GOT3 (cell line): ENCODE data around the gene TOR2A.

Source experiments
- DNase-seq: peaks from one replicate; lab custom pipeline; 2025; ENCODE audit warnings: mixed read lengths; lab: John Stamatoyannopoulos, UW

The TOR2A gene

DNA sequence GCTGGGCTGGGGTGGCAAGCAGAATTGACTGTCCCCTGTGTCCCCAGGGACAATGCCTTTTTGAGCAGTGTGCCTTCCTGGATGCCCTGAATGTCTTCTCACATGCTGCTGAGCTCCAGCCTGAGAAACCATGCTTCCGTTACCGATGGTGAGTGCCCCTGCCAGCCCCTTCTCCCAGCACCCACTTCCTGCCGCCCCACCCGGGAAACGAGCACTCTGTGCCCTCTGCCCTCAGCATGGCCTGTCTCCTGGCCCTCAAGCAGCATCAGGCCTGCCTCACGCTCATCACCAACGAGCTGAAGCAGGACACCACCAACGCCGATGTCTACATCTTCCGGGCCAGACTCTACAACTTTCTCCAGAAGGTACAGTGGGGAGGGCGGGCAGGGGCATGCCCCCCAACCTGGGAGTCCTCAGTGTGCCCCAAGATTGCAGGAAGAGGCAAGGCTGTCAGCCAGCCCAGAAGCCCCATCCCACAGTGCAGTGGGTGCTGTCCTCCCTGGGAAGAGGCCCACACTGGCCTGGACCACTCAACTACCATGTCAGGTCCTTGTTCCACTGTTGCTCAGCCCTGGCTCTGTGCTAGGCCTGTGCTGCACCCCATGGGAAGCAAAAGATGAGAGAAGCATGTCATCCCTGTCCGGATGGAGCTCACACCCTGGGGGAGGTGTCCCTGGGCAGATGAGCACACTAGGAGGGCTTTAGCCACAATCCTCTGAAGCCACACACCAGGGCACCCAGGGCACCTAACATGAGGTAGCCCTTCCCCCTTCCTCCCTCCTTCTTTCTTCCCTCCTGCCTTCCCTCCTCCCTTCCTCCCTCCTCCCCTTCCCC is 14.8 kb downstream of the TOR2A start:
- no peak for DNase-seq

DNA sequence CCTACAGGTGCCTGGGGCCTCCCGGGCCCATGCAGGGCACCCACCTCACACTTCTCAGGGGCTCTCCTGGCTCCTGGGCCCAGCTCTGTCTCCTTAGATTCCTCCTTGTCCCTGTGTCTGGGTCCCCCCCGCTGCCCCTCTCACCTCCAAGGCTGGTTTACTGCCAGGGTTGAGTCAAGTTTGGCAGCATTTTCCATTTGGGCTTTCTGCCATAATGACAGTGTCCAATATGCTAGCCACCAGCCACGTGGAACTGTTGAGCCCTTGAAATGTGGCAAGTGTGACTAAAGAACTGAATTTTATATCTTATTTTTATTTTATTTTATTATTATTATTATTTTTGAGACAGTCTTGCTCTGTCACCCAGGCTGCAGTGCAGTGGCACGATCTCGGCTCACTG is 17.3 kb downstream of the TOR2A start:
- DNase-seq, result no peak

GRCh38 chr9:127716412-127716811 is 18.7 kb downstream of the TOR2A start:
- DNase-seq, result no peak

DNA sequence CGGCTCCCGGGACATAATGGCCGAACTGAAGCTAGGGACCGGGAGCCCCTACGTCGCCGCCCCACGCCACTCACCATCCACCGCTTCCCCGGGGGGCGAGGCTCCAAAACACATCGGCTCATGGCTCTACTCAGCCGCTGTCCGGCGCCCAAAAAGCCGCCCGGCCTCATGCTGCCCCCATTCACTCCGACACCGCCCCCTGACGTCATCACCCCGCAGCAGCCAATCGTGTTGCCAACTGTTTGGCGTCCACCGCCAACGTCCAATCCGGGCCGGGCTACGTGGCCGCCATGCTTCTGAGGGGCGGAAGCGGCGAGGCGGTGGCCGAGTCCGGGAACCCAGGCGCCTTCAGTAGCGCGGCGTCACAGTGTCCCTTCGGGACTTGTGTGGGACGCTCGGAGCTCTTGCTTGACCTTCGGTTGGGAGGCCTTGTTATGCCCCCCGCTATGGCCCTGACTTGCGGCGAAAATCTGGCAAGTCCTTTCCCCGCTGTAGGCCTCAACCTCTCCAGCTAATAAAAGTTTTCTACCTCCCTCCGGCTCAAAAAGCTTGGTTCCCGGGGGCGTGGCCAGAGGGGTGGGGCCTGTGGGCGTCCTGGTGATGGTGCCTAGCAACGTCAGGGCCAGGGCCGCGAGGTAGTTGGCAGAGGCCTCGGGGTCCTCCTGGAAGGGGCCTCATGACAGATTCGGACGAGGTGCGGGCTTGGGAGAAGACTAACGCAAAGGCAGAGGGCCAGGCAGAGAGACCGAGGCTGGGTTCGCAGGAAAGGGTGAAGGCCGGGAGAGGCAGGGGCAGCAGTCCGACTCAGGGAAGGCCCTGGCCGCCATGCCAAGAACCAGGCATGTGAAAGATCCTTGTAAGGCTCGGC is 19.4 kb downstream of the TOR2A start, which contains the start of the genes PTRH1 and TTC16:
PTRH1 (minus strand) TSS at position 194 of the 868 bp plus-strand sequence; CDS start at position 170, 24 bp downstream.
TTC16 (plus strand) TSS at position 610 of the 868 bp plus-strand sequence; CDS start at position 677, 67 bp downstream.
- peak; percentile 65 for DNase-seq

DNA sequence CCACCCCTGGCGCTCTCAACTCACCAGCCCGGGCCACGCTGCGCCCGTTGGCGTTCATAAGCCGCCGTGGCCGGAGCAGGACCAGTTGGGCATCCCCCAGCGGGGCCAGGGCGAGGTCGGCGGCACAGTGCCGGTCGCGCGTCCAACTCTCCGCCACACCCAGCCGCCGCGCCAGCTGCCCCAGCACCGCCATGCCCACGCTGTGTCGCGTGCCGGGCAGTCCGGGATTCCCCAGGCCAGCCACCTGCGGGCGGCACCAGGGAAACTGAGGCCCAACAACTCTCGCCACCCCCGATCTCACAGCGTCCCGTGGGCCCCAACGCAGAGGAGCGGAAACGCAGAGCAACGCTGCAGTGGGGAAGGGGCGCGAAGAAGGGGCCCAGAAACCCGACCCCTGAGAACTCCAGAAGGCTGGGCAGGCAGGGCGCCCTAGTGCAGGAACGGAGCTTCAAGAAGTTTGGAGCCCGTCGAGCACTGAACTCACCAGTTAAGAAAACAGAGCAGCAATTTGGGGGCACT is 20.1 kb downstream of the TOR2A start:
- DNase-seq, result no peak

DNA sequence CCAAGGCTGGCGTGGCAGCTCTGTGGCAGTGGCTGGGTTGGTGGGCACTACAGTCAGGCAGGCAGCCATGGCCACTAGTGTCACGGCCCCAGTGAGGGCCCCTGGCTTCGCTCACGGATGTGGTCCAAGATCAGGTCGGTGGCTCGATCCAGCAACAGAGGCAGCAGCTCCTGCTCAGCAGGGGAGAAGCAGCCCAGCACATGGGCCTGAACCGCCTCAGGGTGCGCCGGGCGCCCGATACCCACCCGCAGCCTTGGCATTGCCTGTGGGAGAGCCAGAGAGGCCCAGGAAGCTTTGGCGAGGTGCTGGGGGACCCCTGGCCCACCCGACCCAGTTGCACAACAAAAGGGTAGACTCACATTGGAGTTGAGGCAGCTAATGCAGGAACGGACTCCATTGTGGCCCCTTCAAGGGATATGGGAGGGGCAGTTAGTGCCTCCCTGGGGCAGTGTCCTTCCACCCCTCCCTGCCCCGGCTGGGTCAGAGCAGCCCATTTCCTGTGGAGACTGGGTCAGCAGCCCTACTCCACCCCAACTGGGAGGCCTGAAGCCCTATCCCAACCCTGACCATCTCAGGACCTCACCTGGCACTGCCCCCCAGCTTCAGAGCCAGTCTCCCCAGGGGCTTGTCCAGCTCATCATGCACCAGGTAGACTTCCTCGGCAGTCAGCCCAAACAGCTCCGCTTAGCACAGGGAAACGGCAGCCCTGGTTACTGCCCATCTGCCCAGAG is 20.9 kb downstream of the TOR2A start:
- no peak for DNase-seq

DNA sequence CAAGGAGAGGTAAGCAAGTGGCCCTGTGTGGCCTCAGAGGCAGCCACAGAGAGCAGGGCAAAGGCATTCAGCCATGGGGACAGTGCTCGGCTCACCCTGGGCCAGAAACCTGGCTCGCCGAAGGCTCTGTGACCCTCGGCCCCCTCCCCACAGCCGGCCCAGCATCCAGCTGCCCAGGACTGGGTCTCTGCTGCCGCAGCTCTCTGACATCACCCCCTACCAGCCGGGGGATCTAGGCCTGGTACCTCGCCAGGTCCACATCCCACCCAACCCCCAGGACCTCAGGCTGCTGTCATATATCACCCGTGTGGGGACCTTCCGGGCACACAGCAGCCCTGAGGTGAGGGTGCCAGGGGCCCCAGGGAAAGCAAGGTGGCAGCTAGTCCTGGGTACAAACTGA is 22.2 kb downstream of the TOR2A start:
- DNase-seq, result no peak

DNA sequence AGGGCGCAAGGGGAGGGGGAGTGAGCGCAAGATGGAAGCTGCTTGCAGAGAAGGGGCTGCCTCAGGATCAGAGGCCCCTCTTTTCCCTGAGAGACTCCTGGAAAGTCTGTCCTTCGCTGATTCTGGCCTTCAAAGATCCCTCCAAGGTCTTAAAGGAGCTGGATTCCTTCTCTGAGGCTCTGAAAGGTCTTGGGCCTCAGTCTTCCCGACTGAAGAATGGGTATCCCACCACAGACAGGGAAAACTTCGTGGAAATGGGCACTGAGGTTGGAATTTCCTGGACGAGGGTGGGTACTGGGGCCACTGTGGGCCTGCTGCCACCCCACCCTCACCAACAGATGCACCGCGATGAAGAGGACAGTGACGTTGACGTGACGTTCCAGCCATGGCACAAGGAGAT is 22.7 kb downstream of the TOR2A start:
- DNase-seq, result no peak

DNA sequence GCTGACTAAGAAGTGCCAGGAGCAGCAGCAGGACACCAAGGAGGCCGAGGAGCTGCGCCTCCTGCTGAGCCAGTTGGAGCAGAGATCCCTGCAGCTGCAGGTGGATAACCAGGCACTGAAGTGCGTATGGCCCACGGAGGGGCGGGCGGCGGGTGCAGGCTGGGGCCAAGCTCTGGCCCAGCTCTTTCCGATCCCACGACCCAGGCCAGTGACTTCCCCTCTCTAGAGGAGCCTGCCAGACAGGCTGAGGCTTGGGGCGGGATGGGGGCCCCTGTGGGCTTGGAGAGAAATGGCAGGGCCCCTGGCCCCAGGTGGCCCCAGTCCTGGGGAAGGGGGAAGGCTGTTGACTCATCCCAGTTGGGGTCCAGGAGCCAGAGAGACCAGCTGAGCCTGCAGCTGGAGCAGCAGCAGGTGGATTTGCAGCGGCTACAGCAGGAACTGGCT is 23.2 kb downstream of the TOR2A start:
- no peak for DNase-seq

DNA sequence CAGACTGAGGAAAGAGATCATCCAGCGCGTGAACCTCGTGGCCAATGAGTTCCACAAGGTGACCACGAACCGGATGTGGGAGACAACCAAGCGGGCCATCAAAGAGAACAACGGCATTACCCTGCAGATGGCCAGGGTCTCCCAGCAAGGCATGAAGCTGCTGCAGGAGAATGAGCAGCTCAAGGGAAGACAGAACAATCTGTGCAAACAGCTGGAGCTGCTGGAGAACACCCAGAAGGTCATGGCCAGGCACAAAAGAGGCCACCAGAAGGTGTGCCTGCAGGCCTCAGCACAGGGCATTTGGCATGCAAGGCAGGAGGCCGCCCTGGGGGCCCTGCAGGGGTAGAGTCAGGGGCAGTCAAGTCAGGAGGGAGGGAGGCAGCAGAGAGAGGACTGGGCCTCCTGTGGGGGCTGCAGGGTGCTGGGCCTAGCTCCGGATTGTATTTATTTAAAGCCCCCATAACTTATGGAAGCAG is 23.8 kb downstream of the TOR2A start:
- no peak for DNase-seq

GRCh38 chr9:127710204-127710783 is 24.8 kb downstream of the TOR2A start:
- no peak for DNase-seq

DNA sequence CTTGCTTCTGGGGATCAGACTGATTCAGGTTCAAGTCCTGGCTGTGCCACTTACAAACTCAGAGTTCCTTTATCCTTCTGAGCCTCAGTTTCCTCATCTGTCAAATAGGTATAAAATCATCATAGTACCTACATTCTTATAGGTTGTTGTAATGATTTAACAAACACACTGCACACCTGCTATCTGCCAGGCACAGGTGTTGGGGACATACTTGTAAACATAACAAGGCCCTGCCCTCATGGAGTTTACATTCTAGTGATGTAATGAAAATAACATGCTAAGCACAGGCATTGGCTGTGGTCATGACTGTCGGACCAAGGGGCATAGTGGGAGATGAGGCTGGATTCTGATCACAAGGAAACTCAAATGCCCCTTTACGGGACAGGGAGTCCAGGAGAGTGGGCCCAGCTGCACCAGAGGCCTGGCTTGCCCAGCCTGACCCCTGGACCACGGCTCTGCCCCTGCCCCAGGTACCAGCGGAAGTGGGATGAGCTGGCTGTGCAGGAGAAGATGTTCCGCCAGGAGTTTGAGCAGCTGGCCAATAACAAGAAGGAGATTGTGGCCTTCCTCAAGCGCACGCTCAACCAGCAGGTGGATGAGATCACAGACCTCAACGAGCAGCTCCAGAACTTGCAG is 26.0 kb downstream of the TOR2A start:
- no peak for DNase-seq

- DNase-seq, result no peak
Observed at GRCh38 chr9:127707766-127708165, 27.3 kb downstream of the TOR2A start.

- no peak for DNase-seq
Observed at GRCh38 chr9:127706836-127707241, 28.3 kb downstream of the TOR2A start, which contains the start of gene CFAP157. Gene CFAP157, plus strand, starts transcription at chr9:127706988. Its CDS starts 44 bp downstream, at chr9:127707032.

GRCh38 chr9:127705577-127706379 is 29.3 kb downstream of the TOR2A start:
- DNase-seq, result no peak

DNA sequence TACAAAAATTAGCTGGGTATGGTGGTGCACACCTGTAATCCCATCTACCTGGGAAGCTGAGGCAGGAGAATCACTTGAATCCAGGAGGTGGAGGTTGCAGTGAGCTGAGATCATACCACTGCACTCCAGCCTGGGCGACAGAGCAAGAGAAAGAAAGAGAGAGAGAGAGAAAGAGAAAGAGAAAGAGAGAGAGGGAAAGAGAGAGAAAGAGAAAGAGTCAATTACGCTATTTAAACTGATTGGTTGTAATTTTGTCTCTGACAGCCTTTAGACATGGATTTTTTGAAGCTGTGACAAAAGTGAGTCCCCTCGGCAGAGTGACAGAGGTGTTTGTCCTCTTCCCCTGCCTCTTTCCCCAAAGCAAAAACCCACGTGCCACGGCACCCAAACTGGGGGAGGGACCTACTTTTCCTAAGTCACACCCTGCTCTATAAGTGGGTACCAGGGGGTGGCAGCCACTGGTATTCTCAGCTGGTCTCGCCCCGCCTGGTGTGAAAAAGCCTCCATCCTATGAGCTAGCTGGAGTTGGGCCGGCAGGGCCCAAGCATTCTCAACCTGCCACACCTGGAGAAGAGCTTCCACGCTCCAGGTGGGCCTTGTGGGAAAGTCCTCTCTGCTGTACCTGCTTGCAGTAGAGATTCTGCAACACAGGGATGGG is 31.7 kb downstream of the TOR2A start:
- no peak for DNase-seq

- DNase-seq, result no peak
Observed at GRCh38 chr9:127700594-127701255, 34.4 kb downstream of the TOR2A start.

GRCh38 chr9:127700140-127700539 is 35.0 kb downstream of the TOR2A start:
- no peak for DNase-seq
